Panc1 (cell line): ENCODE data around the gene GLOD4. TPM values are rescaled to one million over a fixed set of nuclear protein-coding genes. Genes with fewer than 3 reads are reported as not detected.

Experiments
- ATAC-seq: fragments of 200-7000 bp; cut with Tn5 transposase; 2 replicates; pipeline ENCODE4 v1.9.1; 2020; ENCODE audit warnings: mild to moderate bottlenecking, moderate library complexity
- BruUV-seq: library from RNA; stranded (reverse); fragments of 400-500 nt; replicated peaks from 2 replicates; lab custom pipeline; 2021; lab: Mats Ljungman, UMichigan
- CTCF ChIA-PET: fragments of 300-600 bp; sonication (Branson Sonifier 250); formaldehyde crosslinking; loops from one replicate; lab custom pipeline; 2022; ENCODE audit warnings: antibody characterized with exemption; lab: Charles Lee
- POLR2A ChIA-PET: fragments of 300-600 bp; sonication (Branson Sonifier 250); formaldehyde crosslinking; loops from one replicate; lab custom pipeline; 2022; ENCODE audit warnings: antibody characterized with exemption; lab: Charles Lee
- DNase-seq: peaks from one replicate; pipeline ENCODE4 v3.0.0-alpha.2; 2010; ENCODE audit warnings: low read depth, low spot score
- H3K27ac ChIP-seq: 2 replicates; pipeline ENCODE4 v1.5.1; 2011; ENCODE audit warnings: mild to moderate bottlenecking, low read length, inconsistent platforms
- H3K27me3 ChIP-seq: fragments of 200-500 bp; sonication (Bioruptor generic); 2 replicates; pipeline ENCODE4 v1.6.0; 2014; ENCODE audit warnings: low read length, inconsistent platforms; ENCODE audit not compliant: control insufficient read depth, insufficient read depth
- H3K36me3 ChIP-seq: fragments of 200-500 bp; sonication (Bioruptor generic); 2 replicates; pipeline ENCODE4 v1.5.1; 2014; ENCODE audit warnings: inconsistent platforms, mild to moderate bottlenecking, low read length, moderate library complexity; ENCODE audit not compliant: control insufficient read depth, insufficient read depth
- H3K4me1 ChIP-seq: 2 replicates; pipeline ENCODE4 v1.5.1; 2011; ENCODE audit warnings: inconsistent platforms, mild to moderate bottlenecking, low read length, moderate library complexity; ENCODE audit not compliant: control insufficient read depth, insufficient read depth
- H3K4me3 ChIP-seq, 2 experiments: 2 replicates each; pipeline ENCODE4 v1.5.1; 2011 to 2012; ENCODE audit warnings: low read depth in 2 of 2, low read length in 2 of 2, mild to moderate bottlenecking in 2 of 2, inconsistent platforms in 1 of 2, moderate library complexity in 1 of 2
- H3K9me3 ChIP-seq: fragments of 200-500 bp; sonication (Bioruptor generic); 2 replicates; pipeline ENCODE4 v1.5.1; 2014; ENCODE audit warnings: low read depth, mild to moderate bottlenecking, inconsistent platforms, low read length, moderate library complexity; ENCODE audit not compliant: control insufficient read depth, insufficient read depth
- CTCF ChIP-seq: fragments of 450-650 bp; IDR thresholded peaks from 2 replicates; pipeline ENCODE4 v1.5.1; 2017; ENCODE audit warnings: mild to moderate bottlenecking
- POLR2AphosphoS5 ChIP-seq: IDR thresholded peaks from 2 replicates; pipeline ENCODE4 v1.6.1; 2012; ENCODE audit warnings: mild to moderate bottlenecking, low read depth, low read length, moderate library complexity
- SIN3A ChIP-seq: IDR thresholded peaks from 2 replicates; pipeline ENCODE4 v1.6.1; 2012; ENCODE audit warnings: low read depth, mild to moderate bottlenecking, low read length, moderate library complexity, borderline replicate concordance; ENCODE audit not compliant: insufficient read depth
- TCF7L2 ChIP-seq: IDR thresholded peaks from 2 replicates; pipeline ENCODE4 v1.6.1; 2011; ENCODE audit warnings: mild to moderate bottlenecking, low read depth, low read length, inconsistent platforms
- in situ Hi-C: cut with HindIII; loops from 2 replicates; pipeline ENCODE4 v1.10.0; 2016; ENCODE audit warnings: low sequenced_read_pairs, low pct_unique_long_range_greater_than_20kb
- intact Hi-C: fragments of 100-400 bp; cut with micrococcal nuclease; formaldehyde crosslinking; loops from one replicate; pipeline ENCODE4 v1.10.0; 2022; ENCODE audit not compliant: unreplicated experiment
- total RNA-seq: library from RNA; stranded (reverse); gene quantifications from one replicate; pipeline ENCODE4 v1.2.1, GENCODE V29; 2021; ENCODE audit not compliant: unreplicated experiment
- TF ChIP-seq, protein P1 (sequence below), 2 experiments: IDR thresholded peaks; 2 replicates each; pipeline ENCODE4 v1.6.1; 2011 to 2012; ENCODE audit warnings: low read depth in 2 of 2, control low read depth in 1 of 2, low read length in 1 of 2, mild to moderate bottlenecking in 1 of 2, moderate library complexity in 1 of 2; ENCODE audit not compliant: insufficient read depth in 1 of 2

GLOD4 gene
- total RNA-seq, 1 experiment from 2014 or later, result 57.8 TPM

DNA sequence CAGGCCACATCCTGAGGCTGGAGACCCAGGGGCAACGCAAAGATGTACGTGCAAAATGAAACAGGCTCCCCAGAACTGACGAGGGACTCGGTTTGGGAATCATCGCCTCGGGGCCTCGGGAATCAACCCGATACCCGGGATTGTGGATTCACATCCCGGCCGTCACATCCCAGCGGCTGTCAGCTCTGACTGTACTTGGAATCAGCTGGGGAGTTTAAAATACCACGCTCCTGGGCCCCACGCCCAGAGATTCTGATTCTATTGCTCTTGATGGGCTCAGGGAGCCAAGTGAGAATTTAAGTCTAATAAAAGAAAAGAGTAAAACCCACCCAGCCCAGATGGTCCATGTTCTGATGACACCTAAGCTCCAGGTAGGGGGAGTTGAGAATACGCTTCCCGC is 42.3 kb upstream of the GLOD4 start:
- Histone ChIP-seq H3K36me3 (peaks cover 6% of the 10 kb centered on the region; the same call in 1 of the 2 replicates), H3K27me3 (no peaks in the 10 kb centered on the region), H3K4me1 (no peaks in the 10 kb centered on the region), H3K9me3 (no peaks in the 10 kb centered on the region), H3K27ac (no peak overlapping the region), H3K4me3 (no peak overlapping the region)
- CTCF ChIA-PET, result interaction anchor here (0.6 kb wide), 1 partner anchor 24 kb away, joined by 5 read pairs; no protein-coding TSS in a partner anchor
- POLR2A ChIA-PET, result no interaction called here
- in situ Hi-C loops (no loop called here), intact Hi-C loops (no loop called here)
- no peak for DNase-seq
- no TSS peak for BruUV-seq
- ATAC-seq, result no peak
- TF ChIP-seq TCF7L2, result no peak
- no peak for TF ChIP-seq SIN3A
- TF ChIP-seq, protein P1, sequence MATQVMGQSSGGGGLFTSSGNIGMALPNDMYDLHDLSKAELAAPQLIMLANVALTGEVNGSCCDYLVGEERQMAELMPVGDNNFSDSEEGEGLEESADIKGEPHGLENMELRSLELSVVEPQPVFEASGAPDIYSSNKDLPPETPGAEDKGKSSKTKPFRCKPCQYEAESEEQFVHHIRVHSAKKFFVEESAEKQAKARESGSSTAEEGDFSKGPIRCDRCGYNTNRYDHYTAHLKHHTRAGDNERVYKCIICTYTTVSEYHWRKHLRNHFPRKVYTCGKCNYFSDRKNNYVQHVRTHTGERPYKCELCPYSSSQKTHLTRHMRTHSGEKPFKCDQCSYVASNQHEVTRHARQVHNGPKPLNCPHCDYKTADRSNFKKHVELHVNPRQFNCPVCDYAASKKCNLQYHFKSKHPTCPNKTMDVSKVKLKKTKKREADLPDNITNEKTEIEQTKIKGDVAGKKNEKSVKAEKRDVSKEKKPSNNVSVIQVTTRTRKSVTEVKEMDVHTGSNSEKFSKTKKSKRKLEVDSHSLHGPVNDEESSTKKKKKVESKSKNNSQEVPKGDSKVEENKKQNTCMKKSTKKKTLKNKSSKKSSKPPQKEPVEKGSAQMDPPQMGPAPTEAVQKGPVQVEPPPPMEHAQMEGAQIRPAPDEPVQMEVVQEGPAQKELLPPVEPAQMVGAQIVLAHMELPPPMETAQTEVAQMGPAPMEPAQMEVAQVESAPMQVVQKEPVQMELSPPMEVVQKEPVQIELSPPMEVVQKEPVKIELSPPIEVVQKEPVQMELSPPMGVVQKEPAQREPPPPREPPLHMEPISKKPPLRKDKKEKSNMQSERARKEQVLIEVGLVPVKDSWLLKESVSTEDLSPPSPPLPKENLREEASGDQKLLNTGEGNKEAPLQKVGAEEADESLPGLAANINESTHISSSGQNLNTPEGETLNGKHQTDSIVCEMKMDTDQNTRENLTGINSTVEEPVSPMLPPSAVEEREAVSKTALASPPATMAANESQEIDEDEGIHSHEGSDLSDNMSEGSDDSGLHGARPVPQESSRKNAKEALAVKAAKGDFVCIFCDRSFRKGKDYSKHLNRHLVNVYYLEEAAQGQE (IDR thresholded peaks at IDR 0.05; ENCODE audit: insufficient read depth in 1 of 2, low read depth in 2 of 2, low read length in 1 of 2), result no peak
- no peak for TF ChIP-seq CTCF
- no peak for TF ChIP-seq POLR2AphosphoS5

DNA sequence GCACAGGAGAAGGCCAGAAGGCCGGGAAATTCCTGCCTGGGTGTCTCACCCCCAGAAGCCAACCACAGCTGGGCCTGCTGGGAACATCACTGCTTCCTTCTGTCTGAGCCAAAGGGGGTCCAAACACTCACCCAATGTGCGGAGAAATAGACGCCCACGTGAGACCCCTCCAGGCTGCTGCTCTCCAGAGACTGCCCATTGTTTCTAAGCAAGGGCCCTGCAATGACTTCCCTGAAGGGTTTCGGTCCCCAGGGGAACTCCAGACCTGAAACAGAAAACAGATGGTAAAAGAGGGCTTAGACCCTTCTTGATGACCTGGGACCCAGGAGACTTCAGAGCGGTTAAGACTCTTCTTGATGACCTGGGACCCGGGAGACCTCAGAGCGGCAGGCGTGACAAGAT is 41.4 kb upstream of the GLOD4 start:
- peaks cover 10% of the 10 kb centered on the region; the same call in 1 of the 2 replicates for H3K36me3 ChIP-seq
- DNase-seq, result no peak

More for the DNA sequence above, 41.4 kb upstream of the GLOD4 start:
- TF ChIP-seq POLR2AphosphoS5 (no peak), TCF7L2 (no peak), CTCF (no peak), SIN3A (no peak)
- TF ChIP-seq, protein P1 (IDR thresholded peaks at IDR 0.05; ENCODE audit: insufficient read depth in 1 of 2, low read depth in 2 of 2, low read length in 1 of 2), result no peak
- Histone ChIP-seq H3K27ac (no peak overlapping the region), H3K9me3 (no peaks in the 10 kb centered on the region), H3K4me3 (no peak overlapping the region), H3K4me1 (no peaks in the 10 kb centered on the region), H3K27me3 (no peaks in the 10 kb centered on the region)
- ChIA-PET POLR2A (no interaction called here), CTCF (no interaction called here)
- BruUV-seq, result no TSS peak
- ATAC-seq, result no peak
- intact Hi-C loops, result no loop called here
- in situ Hi-C loops, result no loop called here
